Lower lobe of right lung (tissue), 2 donors: ENCODE data around the gene TRMU. TPM values are rescaled to one million over a fixed set of nuclear protein-coding genes. Genes with fewer than 3 reads are reported as not detected.

Experiments used
- ATAC-seq, 2 donors: fragments of 200-7000 bp; cut with Tn5 transposase; one replicate each; pipeline ENCODE4 v1.9.1; 2020 to 2022; ENCODE audit warnings: mild to moderate bottlenecking in 2 of 2, moderate library complexity in 2 of 2
- DNase-seq: peaks from one replicate; pipeline ENCODE4 v3.0.0-alpha.2; 2020
- H3K27ac ChIP-seq: fragments of 200-600 bp; one replicate; pipeline ENCODE4 v1.8.0; 2022
- H3K27me3 ChIP-seq: fragments of 200-600 bp; one replicate; pipeline ENCODE4 v1.8.0; 2022; ENCODE audit warnings: low read depth
- H3K36me3 ChIP-seq: fragments of 200-600 bp; one replicate; pipeline ENCODE4 v1.8.0; 2022; ENCODE audit warnings: mild to moderate bottlenecking
- H3K4me1 ChIP-seq: fragments of 200-600 bp; one replicate; pipeline ENCODE4 v1.8.0; 2022
- H3K4me3 ChIP-seq: fragments of 200-600 bp; one replicate; pipeline ENCODE4 v1.8.0; 2022; ENCODE audit warnings: mild to moderate bottlenecking
- H3K9me3 ChIP-seq: fragments of 200-600 bp; one replicate; pipeline ENCODE4 v1.8.0; 2022
- CTCF ChIP-seq: fragments of 200-600 bp; IDR thresholded peaks from one replicate; pipeline ENCODE4 v1.8.0; 2022; ENCODE audit warnings: antibody characterized with exemption, mild to moderate bottlenecking
- intact Hi-C: fragments of 100-400 bp; cut with DNase I; formaldehyde crosslinking; loops from one replicate; pipeline ENCODE4 v1.11.0; 2022
- total RNA-seq: library from RNA; stranded (reverse); fragmentation: NEBNext Ultra II Directional; extraction: Animal tissue kit (Norgen Biotek cat#: 25700); gene quantifications from one replicate; pipeline ENCODE4 v1.2.1, GENCODE V29; 2021
- donor health status: DM: no; HTN: yes; CAD: no; lungs with severe emphysema.

The TRMU gene
- total RNA-seq, 1 donor from 2014 or later: 33.5 TPM

GRCh38 chr22:46292732-46293131 is 42.8 kb upstream of the TRMU start:
- no peaks in the 10 kb centered on the region for H3K27me3 ChIP-seq
- H3K4me3 ChIP-seq: no peak overlapping the region
- TF ChIP-seq CTCF: no peak
- H3K36me3 ChIP-seq: peaks cover 47% of the 10 kb centered on the region
- no peak for ATAC-seq
- H3K4me1 ChIP-seq: peaks cover 24% of the 10 kb centered on the region
- peak; percentile 55 for DNase-seq
- intact Hi-C loops: no loop called here
- peaks cover 4% of the 10 kb centered on the region for H3K9me3 ChIP-seq
- peak overlapping the region; percentile 24 for H3K27ac ChIP-seq

- peak overlapping the region; percentile 24 for H3K27ac ChIP-seq
These were observed 41.8 kb upstream of the TRMU start for GRCh38 chr22:46293577-46294260.

GRCh38 chr22:46294784-46295183 is 40.7 kb upstream of the TRMU start:
- TF ChIP-seq CTCF: no peak
- H3K9me3 ChIP-seq: peaks cover 4% of the 10 kb centered on the region
- intact Hi-C loops: no loop called here
- peaks cover 16% of the 10 kb centered on the region for H3K4me1 ChIP-seq
- ATAC-seq: no peak
- H3K36me3 ChIP-seq: peaks cover 27% of the 10 kb centered on the region
- no peak for DNase-seq
- no peak overlapping the region for H3K4me3 ChIP-seq
- H3K27ac ChIP-seq: no peak overlapping the region
- no peaks in the 10 kb centered on the region for H3K27me3 ChIP-seq

More at GRCh38 chr22:46293577-46294260, 41.8 kb upstream of the TRMU start:
- Histone ChIP-seq H3K36me3 (peaks cover 38% of the 10 kb centered on the region), H3K9me3 (peaks cover 4% of the 10 kb centered on the region), H3K4me1 (peaks cover 18% of the 10 kb centered on the region), H3K27me3 (no peaks in the 10 kb centered on the region), H3K4me3 (no peak overlapping the region)
- intact Hi-C loops: no loop called here
- DNase-seq: peak; percentile 55
- ATAC-seq: no peak
- no peak for TF ChIP-seq CTCF

- TF ChIP-seq CTCF: no peak
- peak overlapping the region; percentile 97 for H3K27ac ChIP-seq
- ATAC-seq (no peak), DNase-seq (peak; percentile 38)
- H3K4me3 ChIP-seq: peak overlapping the region; percentile 83
- H3K36me3 ChIP-seq: peaks cover 27% of the 10 kb centered on the region
- no peaks in the 10 kb centered on the region for H3K27me3 ChIP-seq
- intact Hi-C loops: no loop called here
- peaks cover 4% of the 10 kb centered on the region for H3K9me3 ChIP-seq
- peaks cover 16% of the 10 kb centered on the region for H3K4me1 ChIP-seq
These were observed 40.1 kb upstream of the TRMU start for GRCh38 chr22:46295277-46295971.

GRCh38 chr22:46296257-46297150 is 39.0 kb upstream of the TRMU start, which contains the start of gene GTSE1:
TSS of gene GTSE1 (plus strand) at chr22:46296870. CDS start at chr22:46297401, 531 bp downstream.
- peak; percentile 98 to 99 for ATAC-seq
- DNase-seq: peak; percentile 100
- Histone ChIP-seq H3K4me1 (peaks cover 16% of the 10 kb centered on the region), H3K36me3 (peaks cover 20% of the 10 kb centered on the region), H3K27ac (peak within 1 kb of the TSS; percentile 97), H3K27me3 (no peaks in the 10 kb centered on the region), H3K4me3 (peak within 1 kb of the TSS; percentile 83), H3K9me3 (peaks cover 4% of the 10 kb centered on the region)
- intact Hi-C loops: no loop called here
- TF ChIP-seq CTCF: peak; percentile 40
